DMS 273 (cell line): Measurements from ENCODE around the gene CCL28.
"Not testable (repeated sequence)": the region's sequence is repeated elsewhere in the genome, so short reads cannot be mapped to it uniquely, and the experiment has no call there.

Source experiments
- DNase-seq: peaks from one replicate; lab custom pipeline; 2025; ENCODE audit not compliant: unreplicated experiment; lab: John Stamatoyannopoulos, UW

Gene CCL28

GRCh38 chr5:43411495-43411894, 696 bp downstream of the CCL28 start:
- DNase-seq, result no peak

GRCh38 chr5:43410414-43410813, 1.8 kb downstream of the CCL28 start:
- DNase-seq, result no peak

- peak; percentile 30 for DNase-seq
Observed at GRCh38 chr5:43409809-43410271, 2.4 kb downstream of the CCL28 start.

- not testable (repeated sequence) for DNase-seq
Observed at GRCh38 chr5:43402524-43403066, 9.6 kb downstream of the CCL28 start.

GRCh38 chr5:43401827-43402226, 10.4 kb downstream of the CCL28 start:
- DNase-seq, result peak; percentile 32

GRCh38 chr5:43400082-43400481, 12.1 kb downstream of the CCL28 start:
- peak; percentile 25 for DNase-seq

GRCh38 chr5:43396762-43397304, 15.4 kb downstream of the CCL28 start:
- peak; percentile 77 for DNase-seq

- no peak for DNase-seq
Observed at GRCh38 chr5:43390471-43390870, 21.7 kb downstream of the CCL28 start.

- DNase-seq, result peak; percentile 93
Observed at GRCh38 chr5:43389679-43390329, 22.4 kb downstream of the CCL28 start.

GRCh38 chr5:43386960-43387362, 25.2 kb downstream of the CCL28 start:
- no peak for DNase-seq

- DNase-seq, result no peak
Observed at GRCh38 chr5:43376496-43377140, 35.6 kb downstream of the CCL28 start.

GRCh38 chr5:43371821-43372220, 40.4 kb downstream of the CCL28 start:
- DNase-seq, result no peak

- DNase-seq, result peak; percentile 53
Observed at GRCh38 chr5:43370352-43370751, 41.8 kb downstream of the CCL28 start.

GRCh38 chr5:43369651-43370050, 42.5 kb downstream of the CCL28 start:
- no peak for DNase-seq

- no peak for DNase-seq
Observed at GRCh38 chr5:43367909-43368669, 44.1 kb downstream of the CCL28 start.

- DNase-seq, result no peak
Observed at GRCh38 chr5:43367453-43367852, 44.7 kb downstream of the CCL28 start.

- not testable (repeated sequence) for DNase-seq
Observed at GRCh38 chr5:43366680-43367246, 45.4 kb downstream of the CCL28 start.

GRCh38 chr5:43365155-43365554, 47.0 kb downstream of the CCL28 start:
- not testable (repeated sequence) for DNase-seq

GRCh38 chr5:43363445-43364152, 48.6 kb downstream of the CCL28 start:
- DNase-seq, result no peak

GRCh38 chr5:43362725-43363435, 49.3 kb downstream of the CCL28 start:
- DNase-seq, result no peak
